H1 (cell line): ENCODE data around the gene DGCR8. TPM values are rescaled to one million over a fixed set of nuclear protein-coding genes. Genes with fewer than 3 reads are reported as not detected.

Experiments used
- CTCF ChIA-PET: fragments of 300-600 bp; sonication (Branson Sonifier 250); formaldehyde crosslinking; loops from one replicate; lab custom pipeline; 2021; ENCODE audit not compliant: partially characterized antibody; lab: Charles Lee
- POLR2A ChIA-PET: fragments of 300-600 bp; sonication (Branson Sonifier 250); formaldehyde crosslinking; loops from one replicate; lab custom pipeline; 2021; ENCODE audit warnings: inconsistent platforms; ENCODE audit not compliant: partially characterized antibody; lab: Charles Lee
- DNase-seq, 2 experiments: peaks; one replicate each; pipeline versions ENCODE4 v3.0.0 to v3.0.0-alpha.2; 2010 to 2022; ENCODE audit warnings: low spot score in 2 of 2, low read depth in 1 of 2, mixed read lengths in 1 of 2
- FAIRE-seq: peaks from 2 replicates; lab custom pipeline; 2011; peaks lifted over from hg19 to GRCh38; lab: Jason Lieb, UNC
- H2AFZ ChIP-seq: 2 replicates; pipeline ENCODE4 v1.8.1; 2012; ENCODE audit warnings: low read length, inconsistent platforms
- H2AK5ac ChIP-seq: 2 replicates; pipeline ENCODE4 v1.6.1; 2013; ENCODE audit warnings: low read depth, low read length
- H2BK120ac ChIP-seq: replicated peaks from 2 replicates; pipeline ENCODE3; 2013; ENCODE audit warnings: low read depth, low read length, inconsistent platforms
- H2BK12ac ChIP-seq: 2 replicates; pipeline ENCODE4 v1.6.1; 2013; ENCODE audit warnings: low read depth, low read length
- H2BK15ac ChIP-seq: 2 replicates; pipeline ENCODE4 v1.6.1; 2013; ENCODE audit warnings: low read length
- H2BK20ac ChIP-seq: 2 replicates; pipeline ENCODE4 v1.6.1; 2013; ENCODE audit warnings: low read length
- H2BK5ac ChIP-seq: 2 replicates; pipeline ENCODE4 v1.6.1; 2013; ENCODE audit warnings: low read depth, low read length
- H3K14ac ChIP-seq: 2 replicates; pipeline ENCODE4 v1.6.1; 2013; ENCODE audit warnings: inconsistent platforms; ENCODE audit not compliant: insufficient read length
- H3K18ac ChIP-seq: 2 replicates; pipeline ENCODE4 v1.6.1; 2013; ENCODE audit warnings: low read length; ENCODE audit errors: extremely low read depth
- H3K23ac ChIP-seq: 2 replicates; pipeline ENCODE4 v1.6.1; 2013; ENCODE audit warnings: inconsistent platforms; ENCODE audit not compliant: insufficient read length
- H3K23me2 ChIP-seq: 2 replicates; pipeline ENCODE4 v1.6.1; 2013; ENCODE audit warnings: low read depth, low read length
- H3K27ac ChIP-seq: 2 replicates; pipeline ENCODE4 v1.6.1; 2011; ENCODE audit warnings: low read depth, low read length, inconsistent platforms
- H3K27me3 ChIP-seq, 4 experiments: replicated peaks in 1 of 4; 1 replicate in 1 of 4; 2 replicates in 3 of 4; pipeline versions ENCODE4 v1.6.1 to v1.8.1; 2011 to 2013; ENCODE audit warnings: low read length in 3 of 4, mild to moderate bottlenecking in 3 of 4, inconsistent platforms in 2 of 4, mixed read lengths in 2 of 4, moderate library complexity in 1 of 4; ENCODE audit not compliant: control insufficient read depth in 3 of 4, insufficient read depth in 3 of 4; ENCODE audit errors: extremely low read depth in 1 of 4
- H3K36me3 ChIP-seq, 4 experiments: 2 replicates each; pipeline versions ENCODE4 v1.6.1 to v1.8.1; 2011 to 2013; ENCODE audit warnings: mild to moderate bottlenecking in 4 of 4, low read length in 3 of 4, moderate library complexity in 2 of 4, control low read depth in 1 of 4, inconsistent platforms in 1 of 4; ENCODE audit not compliant: insufficient read depth in 4 of 4, control insufficient read depth in 2 of 4
- H3K4ac ChIP-seq: replicated peaks from 2 replicates; pipeline ENCODE3; 2013; ENCODE audit warnings: low read length, low read depth, mixed read lengths, inconsistent platforms; ENCODE audit not compliant: insufficient read length
- H3K4me1 ChIP-seq, 4 experiments: replicated peaks in 1 of 4; 1 replicate in 1 of 4; 2 replicates in 3 of 4; pipeline versions ENCODE4 v1.6.1 to v1.8.1; 2011 to 2013; ENCODE audit warnings: low read length in 3 of 4, inconsistent platforms in 2 of 4, mixed read lengths in 1 of 4; ENCODE audit not compliant: insufficient read depth in 4 of 4, control insufficient read depth in 3 of 4
- H3K4me2 ChIP-seq, 2 experiments: 2 replicates each; pipeline versions ENCODE4 v1.6.1 to v1.8.1; 2011 to 2013; ENCODE audit warnings: low read depth in 2 of 2, low read length in 2 of 2, control low read depth in 1 of 2, inconsistent platforms in 1 of 2, mild to moderate bottlenecking in 1 of 2; ENCODE audit not compliant: insufficient read depth in 1 of 2
- H3K4me3 ChIP-seq, 4 experiments: fragments of 200-600, 300-600 bp in 1 of 4; sonication (generic), shearing (Covaris generic), sonication (Bioruptor Twin) in 1 of 4; 2 replicates each; pipeline versions ENCODE4 v1.5.1 to v1.8.1; 2011 to 2016; ENCODE audit warnings: low read length in 4 of 4, low read depth in 3 of 4, control low read depth in 2 of 4, inconsistent platforms in 2 of 4, mild to moderate bottlenecking in 2 of 4, mixed read lengths in 1 of 4, moderate library complexity in 1 of 4; ENCODE audit not compliant: insufficient read depth in 2 of 4; ENCODE audit errors: extremely low read depth in 1 of 4
- H3K56ac ChIP-seq: replicated peaks from 2 replicates; pipeline ENCODE3; 2013; ENCODE audit warnings: low read depth, mild to moderate bottlenecking, mixed read lengths, low read length, inconsistent platforms; ENCODE audit not compliant: insufficient read length
- H3K79me1 ChIP-seq: 2 replicates; pipeline ENCODE4 v1.6.1; 2013; ENCODE audit warnings: low read depth, low read length, control low read depth
- H3K79me2 ChIP-seq, 2 experiments: 2 replicates each; pipeline versions ENCODE4 v1.6.1 to v1.8.1; 2012 to 2013; ENCODE audit warnings: low read length in 2 of 2, mild to moderate bottlenecking in 2 of 2, inconsistent platforms in 1 of 2; ENCODE audit not compliant: insufficient read depth in 2 of 2, control insufficient read depth in 1 of 2
- H3K9ac ChIP-seq, 4 experiments: replicated peaks in 1 of 4; 1 replicate in 1 of 4; 2 replicates in 3 of 4; pipeline versions ENCODE4 v1.6.1 to v1.8.1; 2011 to 2013; ENCODE audit warnings: low read depth in 3 of 4, low read length in 3 of 4, control low read depth in 2 of 4, mild to moderate bottlenecking in 2 of 4, moderate library complexity in 2 of 4, inconsistent platforms in 1 of 4; ENCODE audit errors: extremely low read depth in 1 of 4
- H3K9me3 ChIP-seq, 2 experiments: 2 replicates each; pipeline versions ENCODE4 v1.6.1 to v1.8.1; 2012 to 2013; ENCODE audit warnings: mild to moderate bottlenecking in 2 of 2, moderate library complexity in 2 of 2, control low read depth in 1 of 2, inconsistent platforms in 1 of 2, low read depth in 1 of 2, low read length in 1 of 2, mixed read lengths in 1 of 2; ENCODE audit not compliant: insufficient read depth in 2 of 2
- H4K20me1 ChIP-seq, 2 experiments: replicated peaks in 1 of 2; 2 replicates each; pipeline versions ENCODE3 to v1.8.1; 2011 to 2013; ENCODE audit warnings: inconsistent platforms in 2 of 2, low read length in 2 of 2, mild to moderate bottlenecking in 1 of 2; ENCODE audit not compliant: insufficient read depth in 2 of 2, control insufficient read depth in 1 of 2
- H4K5ac ChIP-seq: 2 replicates; pipeline ENCODE4 v1.6.1; 2013; ENCODE audit warnings: low read length, low read depth, mixed read lengths, inconsistent platforms; ENCODE audit not compliant: insufficient read length
- H4K8ac ChIP-seq: 2 replicates; pipeline ENCODE4 v1.8.0; 2013; ENCODE audit warnings: mild to moderate bottlenecking, moderate library complexity, low read length, inconsistent platforms; ENCODE audit not compliant: insufficient read depth; ENCODE audit errors: extremely low read depth
- H4K91ac ChIP-seq: replicated peaks from 2 replicates; pipeline ENCODE3; 2013; ENCODE audit warnings: low read length, mixed read lengths, inconsistent platforms; ENCODE audit not compliant: insufficient read length
- TAF1 ChIP-seq: IDR thresholded peaks from 2 replicates; pipeline ENCODE4 v1.6.1; 2011; ENCODE audit warnings: mild to moderate bottlenecking, low read depth, low read length
- WGBS, 2 experiments: shearing (Covaris generic) in 1 of 2; methylation state at CpG; one replicate each; pipeline versions ENCODE4 v1.1.6 to v1.1.7; 2013 to 2015; ENCODE audit warnings: low lambda C conversion rate in 2 of 2, mixed read lengths in 2 of 2, inconsistent platforms in 1 of 2, low coverage in 1 of 2, missing lambda C conversion rate in 1 of 2; ENCODE audit not compliant: insufficient replicate concordance in 2 of 2, insufficient coverage in 1 of 2, insufficient read length in 1 of 2; ENCODE audit errors: extremely low coverage in 1 of 2, missing lambda C conversion rate in 1 of 2; 5-methylcytosine and 5-hydroxymethylcytosine counted together
- polyA plus RNA-seq, 7 experiments: library from polyadenylated mRNA; depleted of rRNA in 3 of 7; stranded (reverse) in 5 of 7; unstranded in 2 of 7; fragments of >200 nt in 5 of 7; fragments of 200-250 nt in 2 of 7; gene quantifications; 1 replicate in 5 of 7; 2 replicates in 1 of 7; 4 replicates in 1 of 7; pipeline versions ENCODE4 v1.2.1 to v1.2.3, GENCODE V29; 2011 to 2013; ENCODE audit warnings: missing spikeins in 2 of 7, mixed read lengths in 2 of 7
- total RNA-seq: library from RNA; stranded (reverse); fragmentation: NEBNext Ultra II Directional; extraction: Animal tissue kit (Norgen Biotek cat#: 25700); gene quantifications from 2 replicates; pipeline ENCODE4 v1.2.1, GENCODE V29; 2021

The DGCR8 gene
- total and polyA plus RNA-seq, 2 of the 8 experiments (the other 6 are each of a cell fraction or from before 2014, with no cell fraction given): 23.7 to 43.7 TPM

- Histone ChIP-seq H3K79me1 (no peaks in the 10 kb centered on the region), H3K9ac (no peak overlapping the region), H2BK12ac (no peak overlapping the region), H2BK120ac (no peak overlapping the region), H3K56ac (no peak overlapping the region), H4K5ac (no peak overlapping the region), H3K14ac (no peak overlapping the region), H2BK20ac (no peak overlapping the region), H2BK15ac (peak overlapping the region; percentile 29; the same call in 1 of the 2 replicates), H3K23ac (no peak overlapping the region), H4K91ac (no peak overlapping the region), H3K4me1 (peaks cover 0 to 7% (median 4%) of the 10 kb centered on the region in 4 experiments; a peak in 4 of 7 replicates), H3K9me3 (no peaks in the 10 kb centered on the region), H3K4me3 (no peak overlapping the region), H2AK5ac (no peak overlapping the region), H3K27ac (no peak overlapping the region), H3K36me3 (no peaks in the 10 kb centered on the region), H2AFZ (no peak overlapping the region), H3K23me2 (peaks cover 5% of the 10 kb centered on the region; the same call in 1 of the 2 replicates), H3K4ac (no peak overlapping the region), H4K20me1 (no peaks in the 10 kb centered on the region), H4K8ac (no peak overlapping the region), H3K27me3 (no peaks in the 10 kb centered on the region), H3K4me2 (no peak overlapping the region), H3K79me2 (no peaks in the 10 kb centered on the region), H3K18ac (no peak overlapping the region), H2BK5ac (no peak overlapping the region)
- TF ChIP-seq TAF1: no peak
- DNase-seq (no peak), FAIRE-seq (no peak)
- ChIA-PET POLR2A (interaction anchor here (1.0 kb wide), 2 partner anchors 36 to 40 kb away, joined by 3 read pairs; partner anchors contain the start of gene TRMT2A), CTCF (interaction anchor here (0.7 to 7.7 kb wide), 38 partner anchors 9 to 340 kb away, joined by 3 to 98 read pairs (median 6); partner anchors contain the start of gene RANBP1)
- WGBS, 2 experiments: 86% methylated on average over 9 of the region's 15 CpGs; no CpG with 5 or more reads in 1 of the 2 experiments
These were observed 77.6 kb downstream of the DGCR8 start for GRCh38 chr22:20157430-20158183.
